GM21515 (cell line): ENCODE measurements around the gene SPON1.
"Not testable (repeated sequence)": the region's sequence is repeated elsewhere in the genome, so short reads cannot be mapped to it uniquely, and the experiment has no call there.

Experiments used
- ATAC-seq: cut with Tn5 transposase; IDR thresholded peaks from one replicate; pipeline ENCODE4 v1.9.1; 2021; ENCODE audit not compliant: unreplicated experiment

The SPON1 gene

DNA sequence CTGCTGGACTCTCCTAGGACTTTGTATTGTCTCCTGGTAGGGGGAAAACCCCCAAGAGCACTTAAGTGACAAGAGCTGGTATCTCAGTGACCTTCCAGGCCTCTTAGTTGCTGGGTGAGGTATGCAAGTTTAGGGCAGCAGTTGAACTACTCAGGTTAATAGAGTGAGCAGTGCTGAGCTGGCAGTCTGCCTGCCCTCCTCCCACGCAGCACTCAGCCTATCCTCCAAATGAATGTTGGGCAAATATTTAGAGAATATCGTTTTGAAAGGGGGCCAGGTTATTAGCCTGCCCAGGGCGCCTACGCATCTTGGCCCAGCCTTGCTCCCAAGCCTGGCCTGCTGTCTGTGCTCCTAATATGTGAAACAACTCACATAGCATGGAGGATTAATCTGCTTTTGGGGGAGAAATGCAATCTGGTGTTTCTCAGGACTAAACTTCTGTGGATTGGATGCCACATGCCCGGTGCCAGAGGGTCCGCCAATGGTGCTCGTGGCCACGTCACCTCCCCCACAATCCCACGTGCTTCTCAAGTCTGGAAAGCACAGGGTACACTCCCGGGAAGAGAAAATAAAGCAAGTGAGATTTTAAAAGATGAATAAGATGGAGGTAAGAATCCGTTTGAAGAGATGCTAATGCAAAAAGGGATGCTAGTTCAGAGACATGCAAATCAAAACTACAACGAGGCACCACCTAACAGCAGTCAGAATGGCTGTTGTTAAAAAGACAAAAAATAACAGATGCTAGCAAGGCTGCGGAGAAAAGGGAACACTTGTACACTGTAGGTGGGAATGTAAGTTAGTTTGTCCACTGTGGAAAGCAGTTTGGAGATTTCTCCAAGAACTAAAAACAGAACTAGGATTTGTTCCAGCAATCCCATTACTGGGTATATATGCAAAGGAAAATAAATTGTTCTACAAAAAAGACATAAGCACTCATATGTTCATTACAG lies 67.7 kb downstream of the SPON1 start:
- no peak for ATAC-seq

DNA sequence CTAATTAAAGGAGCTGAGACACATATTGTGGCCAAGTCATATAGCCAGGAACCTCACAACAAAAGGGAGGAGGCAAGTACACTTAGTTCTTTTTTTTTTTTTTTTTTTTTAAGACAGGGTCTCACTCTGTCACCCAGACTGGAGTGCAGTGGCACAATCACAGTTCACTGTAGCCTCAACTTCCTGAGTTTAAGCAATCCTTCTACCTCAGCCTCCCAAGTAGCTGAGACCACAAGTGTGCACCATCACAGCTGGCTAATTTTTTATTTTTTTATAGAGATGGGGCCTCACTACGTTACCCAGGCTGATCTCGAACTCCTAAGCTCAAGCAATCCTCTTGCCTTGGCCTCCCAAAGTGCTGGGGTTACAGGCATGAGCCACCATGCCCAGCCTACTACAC lies 73.0 kb downstream of the SPON1 start:
- ATAC-seq, result not testable (repeated sequence)

DNA sequence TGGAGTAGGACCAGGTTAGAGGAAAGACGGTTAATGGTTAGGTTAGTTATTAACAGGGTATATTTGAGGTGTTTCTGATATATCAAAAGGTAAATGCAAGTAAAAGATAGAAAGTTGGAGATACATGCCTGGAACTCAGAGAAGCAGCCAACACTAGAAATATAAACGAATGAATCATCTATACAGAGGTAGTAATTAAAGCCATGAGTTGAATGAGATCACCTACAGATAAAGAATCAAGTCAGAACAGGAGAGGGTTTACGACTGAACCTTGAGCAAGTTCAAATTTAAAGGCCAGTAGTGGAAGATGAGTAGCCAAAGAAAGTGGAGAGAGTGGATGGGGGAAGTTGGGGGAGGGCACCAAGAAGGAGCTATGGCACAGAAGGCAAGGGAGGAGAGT lies 73.9 kb downstream of the SPON1 start:
- no peak for ATAC-seq

DNA sequence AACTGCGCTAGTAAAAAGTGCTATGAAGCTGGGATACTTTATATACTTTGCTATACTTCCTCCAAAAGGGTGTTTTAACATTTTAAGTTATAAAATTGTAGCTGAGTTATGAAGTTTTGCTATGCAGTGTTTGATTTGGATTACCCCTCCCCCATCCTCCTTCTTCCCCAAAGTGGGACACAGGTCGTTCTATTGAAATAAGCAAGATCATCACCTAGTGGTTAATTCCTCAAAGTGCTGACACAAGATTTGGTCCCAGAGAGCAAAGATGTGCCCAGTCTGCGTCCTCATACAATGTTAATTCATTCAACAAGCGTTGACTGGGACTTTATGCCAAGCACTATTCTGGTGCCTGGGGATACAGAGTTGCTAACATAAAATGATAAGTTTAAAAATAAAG lies 78.5 kb downstream of the SPON1 start:
- ATAC-seq, result no peak

DNA sequence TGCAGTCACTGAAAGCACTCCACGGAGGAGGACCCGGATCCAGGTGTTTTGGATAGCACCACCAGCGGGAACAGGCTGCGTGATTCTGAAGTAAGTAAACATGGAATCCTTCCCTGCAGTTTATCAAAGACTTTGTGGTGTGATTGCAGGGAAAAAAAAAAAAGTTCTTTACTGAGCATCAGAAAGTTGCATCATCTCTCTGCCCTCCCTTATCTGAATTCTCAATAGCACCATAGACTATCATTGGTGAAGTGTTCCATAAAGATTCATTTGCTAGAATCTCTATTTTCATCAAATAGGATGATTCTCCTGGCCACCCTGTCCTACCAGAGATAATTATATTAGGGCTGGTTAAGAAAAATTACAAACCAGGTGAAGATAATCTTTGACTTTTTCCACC lies 79.0 kb downstream of the SPON1 start:
- ATAC-seq, result no peak

DNA sequence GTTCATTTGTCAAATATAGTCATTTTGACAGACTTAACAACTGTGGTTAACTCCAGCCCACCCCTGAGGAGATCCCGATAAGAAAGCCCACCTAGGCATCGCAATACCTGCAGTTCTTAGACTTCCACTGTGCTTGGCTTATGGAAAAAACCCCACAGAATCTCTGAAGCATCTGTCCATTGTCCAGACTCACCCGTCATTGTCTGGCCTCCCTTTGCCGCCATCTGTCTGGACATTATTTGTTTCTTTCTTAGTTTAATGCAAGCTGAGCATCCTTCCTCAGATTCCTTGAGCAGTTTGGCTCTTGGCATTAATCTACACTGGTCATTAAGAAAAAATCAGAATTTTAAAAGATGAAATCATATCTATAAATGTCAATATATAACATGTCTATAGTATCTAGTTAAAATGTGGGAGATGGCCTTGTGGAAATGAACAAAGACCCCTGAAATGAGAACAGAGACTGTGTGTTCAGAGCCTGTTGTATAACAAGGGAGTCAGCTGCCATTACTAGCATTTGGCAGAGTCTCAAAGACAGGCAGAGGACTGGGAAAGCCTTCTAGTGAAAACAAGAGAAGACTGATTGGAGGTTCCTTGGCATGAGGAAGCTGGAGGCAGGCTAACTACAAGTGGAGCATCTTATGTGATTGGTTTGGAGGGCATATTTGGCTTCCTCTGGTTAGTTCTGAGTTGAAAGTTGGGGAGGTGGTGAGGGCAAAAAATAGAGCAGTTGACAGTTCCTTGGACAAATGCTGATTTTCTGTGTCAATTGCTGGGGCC lies 80.4 kb downstream of the SPON1 start:
- ATAC-seq, result no peak

DNA sequence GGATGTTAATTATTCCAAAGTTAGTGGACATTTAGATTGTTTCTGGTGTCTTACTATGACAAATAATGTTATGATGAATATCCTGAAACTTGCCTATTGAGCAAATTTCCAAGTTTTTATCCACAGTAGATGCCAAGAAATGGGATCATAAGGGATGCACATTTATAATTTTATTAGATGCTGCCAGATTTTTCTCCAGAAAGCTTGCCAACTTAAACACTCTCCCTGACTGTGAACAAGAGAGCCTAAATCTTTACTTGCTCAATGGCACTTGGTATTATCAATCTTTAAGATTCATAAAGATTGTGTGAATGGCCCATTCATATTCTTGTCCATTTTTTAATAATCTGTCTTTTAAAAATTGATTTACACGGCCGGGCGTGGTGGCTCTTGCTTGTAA lies 82.4 kb downstream of the SPON1 start:
- no peak for ATAC-seq

DNA sequence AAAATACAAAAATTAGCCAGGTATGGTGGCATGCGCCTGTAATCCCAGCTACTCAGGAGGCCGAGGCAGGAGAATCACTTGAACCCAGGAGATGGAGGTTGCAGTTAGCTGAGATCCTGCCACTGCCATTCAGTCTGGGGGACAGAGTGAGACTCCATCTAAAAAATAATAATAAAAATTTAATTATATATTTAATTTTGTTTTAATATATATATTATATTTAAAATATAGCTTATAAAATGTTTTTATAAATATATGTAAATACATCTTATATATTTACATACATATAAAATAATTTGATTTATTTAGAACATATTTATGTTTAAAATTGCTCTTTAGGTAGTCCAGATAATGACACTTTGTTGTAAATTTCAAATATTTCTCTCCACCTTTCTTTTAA lies 82.9 kb downstream of the SPON1 start:
- ATAC-seq, result no peak

DNA sequence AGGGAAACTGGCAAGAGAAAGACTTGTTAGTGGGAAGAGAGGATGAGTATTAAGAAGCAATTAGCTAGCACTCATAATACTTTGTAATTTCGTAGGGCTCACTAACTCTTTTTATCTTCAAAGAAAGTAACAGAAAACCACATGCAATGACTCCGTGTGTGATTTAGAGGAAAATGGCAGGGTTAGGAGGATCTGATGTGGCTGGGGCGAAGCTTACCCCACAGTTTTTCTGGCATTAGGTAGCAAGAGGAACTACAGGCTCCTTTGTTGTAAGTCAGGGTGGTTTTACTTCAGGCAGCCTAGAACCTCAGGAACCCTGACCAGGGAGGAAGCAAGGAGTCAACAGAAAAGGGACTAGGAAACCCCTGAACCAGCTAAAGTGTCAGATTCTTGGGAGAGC lies 89.7 kb downstream of the SPON1 start:
- no peak for ATAC-seq

DNA sequence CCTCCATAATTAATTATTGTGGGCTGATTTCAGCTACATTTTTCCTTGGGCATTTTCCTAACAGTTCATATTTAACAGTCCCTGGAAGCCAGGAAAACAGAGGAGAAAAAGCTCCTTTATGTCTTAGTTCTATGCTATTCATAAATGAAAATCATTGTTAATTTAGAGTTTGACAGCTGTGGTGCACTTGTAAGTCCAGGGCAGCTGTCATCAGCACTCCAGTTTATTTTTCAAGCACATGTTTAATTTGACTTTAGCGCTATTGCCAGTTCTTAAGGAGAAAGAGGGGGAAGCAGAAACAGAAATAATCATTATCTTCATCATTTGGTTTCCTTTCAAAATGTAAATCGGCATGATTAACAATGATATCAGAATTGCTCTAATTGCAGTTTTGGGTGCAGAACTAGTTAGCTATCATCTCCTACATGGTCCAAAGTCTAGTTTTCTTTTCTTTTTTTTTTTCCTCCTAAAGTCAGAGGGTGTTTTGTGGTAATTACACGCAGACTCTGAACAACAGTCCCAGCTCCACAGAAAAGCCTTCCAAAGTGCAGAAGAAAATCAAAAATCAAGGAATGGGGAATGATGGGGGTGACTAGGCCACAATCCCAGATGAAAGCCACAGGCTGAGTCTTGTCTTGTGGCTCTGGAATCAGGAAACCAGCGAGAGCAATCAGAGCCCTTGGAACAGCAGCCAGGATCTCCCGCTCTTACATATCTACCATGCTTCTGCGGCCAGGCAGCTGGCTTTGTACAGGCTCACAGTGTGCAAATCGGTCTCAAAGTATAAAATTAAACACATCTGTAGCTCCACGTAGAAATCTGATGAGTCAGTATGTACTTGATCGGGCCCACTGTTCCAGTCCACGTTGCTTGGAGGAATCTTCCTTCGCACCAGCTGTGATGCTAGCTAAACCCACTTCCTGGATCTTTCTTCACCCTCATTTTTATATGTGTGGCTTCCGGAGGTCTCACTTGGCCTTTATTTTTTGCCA lies 91.9 kb downstream of the SPON1 start:
- no peak for ATAC-seq

DNA sequence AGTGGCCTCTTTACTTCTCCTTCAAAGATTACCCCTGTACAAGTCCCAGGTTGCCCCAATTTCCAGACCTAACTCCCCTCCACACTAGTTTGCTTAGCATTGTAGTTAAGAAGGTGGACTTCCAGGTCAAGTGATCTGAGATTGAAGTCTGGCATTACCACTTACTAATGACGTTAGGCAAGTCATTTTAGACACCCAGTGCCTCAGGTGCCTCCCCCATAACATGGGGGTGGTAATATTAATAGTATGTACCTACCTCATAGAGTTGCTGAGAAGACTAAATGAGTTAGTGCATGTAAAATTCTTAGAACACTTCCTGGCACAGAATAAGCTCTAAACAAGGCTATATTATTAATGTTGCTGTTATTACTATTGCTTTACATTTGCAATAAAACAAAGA lies 93.4 kb downstream of the SPON1 start:
- no peak for ATAC-seq

DNA sequence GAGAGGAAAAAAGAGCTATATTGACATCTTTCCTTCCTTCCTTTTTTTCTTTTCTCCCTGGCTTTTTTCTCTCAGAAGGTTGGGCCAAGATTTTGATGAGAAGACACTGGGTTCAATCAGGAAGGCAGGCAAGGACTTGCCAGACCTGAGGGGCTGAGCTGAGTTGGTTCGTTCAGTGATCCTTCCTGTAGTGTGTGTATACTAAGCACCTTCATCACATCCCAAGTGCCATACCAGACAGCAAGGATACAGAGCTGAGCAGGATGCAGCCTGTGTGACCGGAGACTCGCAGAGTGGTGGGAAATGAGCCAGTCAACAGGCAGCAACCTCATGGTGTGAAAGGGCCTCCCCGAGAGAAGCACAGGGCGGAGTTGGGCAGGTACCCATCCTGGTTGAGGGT lies 95.5 kb downstream of the SPON1 start:
- ATAC-seq, result no peak

DNA sequence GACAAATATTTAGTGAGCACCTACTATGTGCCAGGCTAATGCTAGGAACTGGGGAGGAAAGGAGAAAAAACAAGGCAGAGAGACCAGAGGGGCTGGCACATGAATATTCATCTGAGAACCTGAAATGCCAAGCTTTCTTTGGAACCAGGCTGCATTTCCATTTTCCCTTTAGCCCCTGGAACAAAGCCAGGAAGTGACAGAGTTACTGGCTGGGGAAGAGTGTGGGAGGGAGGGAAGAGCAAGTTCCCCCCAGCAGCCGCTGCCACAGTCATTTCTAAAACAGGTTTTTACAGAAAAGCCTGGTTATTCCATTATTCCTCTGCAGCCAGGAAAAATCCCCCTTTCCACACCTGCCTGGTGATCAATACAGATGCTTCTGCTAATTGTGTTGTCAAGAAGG lies 97.0 kb downstream of the SPON1 start:
- no peak for ATAC-seq

DNA sequence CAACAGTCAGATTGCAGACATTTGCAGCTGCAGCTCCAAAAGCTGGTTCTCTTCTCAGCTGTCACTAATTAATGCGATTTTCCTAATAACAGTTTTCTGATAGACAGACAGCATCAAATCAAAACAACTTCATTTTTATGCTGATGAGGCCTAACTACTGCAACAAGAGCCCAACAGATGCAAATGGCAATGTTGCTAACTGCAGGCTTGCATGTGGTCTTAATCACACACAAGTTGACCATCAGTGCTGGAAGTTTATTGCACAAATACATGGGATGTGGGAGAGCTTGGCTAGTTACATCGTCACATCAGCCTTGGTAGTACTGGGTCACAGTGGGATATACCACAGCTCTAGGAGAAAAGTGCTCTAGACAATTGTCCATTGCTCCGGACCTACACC lies 99.2 kb downstream of the SPON1 start:
- no peak for ATAC-seq

DNA sequence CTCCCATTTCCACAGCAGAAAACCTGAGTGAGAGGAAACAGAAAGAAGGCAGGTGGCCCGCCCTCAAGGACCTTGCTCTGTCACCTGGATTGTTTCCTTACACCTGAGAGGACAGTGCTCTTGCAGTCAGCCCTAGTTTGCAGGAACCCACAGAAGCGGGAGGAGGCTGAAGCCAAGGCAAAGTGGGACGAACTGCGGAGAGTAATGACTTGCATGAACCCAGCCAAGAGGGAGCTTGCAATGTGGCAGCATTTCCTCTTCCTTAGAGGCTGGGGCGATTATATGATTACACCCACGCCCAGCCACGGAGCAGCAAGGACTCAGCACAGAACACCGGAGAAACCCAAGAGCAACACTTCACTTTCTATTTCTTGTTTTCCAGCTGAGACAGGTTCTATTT lies 102.6 kb downstream of the SPON1 start:
- no peak for ATAC-seq

DNA sequence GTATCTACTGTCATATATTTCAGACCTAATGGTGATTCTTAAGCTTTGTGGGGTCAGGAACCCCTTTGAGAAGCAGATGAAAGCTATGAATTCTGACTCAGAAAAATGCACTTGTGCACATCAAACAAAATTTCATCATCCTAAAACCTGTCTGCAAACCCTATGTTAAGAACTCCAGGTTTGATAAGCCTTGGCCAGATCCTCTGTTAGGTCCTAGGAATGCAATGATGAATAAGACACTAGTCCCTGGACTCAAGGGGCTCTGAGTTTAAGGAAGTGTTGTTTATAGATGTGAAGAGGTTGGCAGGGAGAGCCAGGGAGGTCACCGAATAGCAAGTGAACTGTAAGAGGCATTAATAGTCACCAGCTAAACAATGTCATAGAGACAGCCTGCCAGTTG lies 103.2 kb downstream of the SPON1 start:
- ATAC-seq, result no peak

DNA sequence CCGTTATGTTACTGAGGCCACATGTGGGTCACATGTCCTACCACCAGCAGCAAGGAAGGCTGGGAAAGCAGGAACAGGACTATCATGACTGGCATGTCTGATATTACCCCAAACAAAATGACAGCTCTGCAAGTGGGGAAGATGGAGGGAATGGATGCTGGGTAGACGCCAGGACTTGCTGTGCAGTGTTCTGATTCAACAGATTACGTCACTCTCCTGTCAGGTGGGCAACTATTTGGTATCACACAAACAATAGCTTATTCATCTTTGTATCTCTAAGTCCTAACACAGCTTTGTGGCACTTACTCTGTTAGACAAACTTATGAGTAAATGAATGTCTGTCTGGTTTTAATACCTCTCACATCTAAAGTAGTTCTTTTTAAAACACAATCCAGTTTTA lies 105.2 kb downstream of the SPON1 start:
- no peak for ATAC-seq

DNA sequence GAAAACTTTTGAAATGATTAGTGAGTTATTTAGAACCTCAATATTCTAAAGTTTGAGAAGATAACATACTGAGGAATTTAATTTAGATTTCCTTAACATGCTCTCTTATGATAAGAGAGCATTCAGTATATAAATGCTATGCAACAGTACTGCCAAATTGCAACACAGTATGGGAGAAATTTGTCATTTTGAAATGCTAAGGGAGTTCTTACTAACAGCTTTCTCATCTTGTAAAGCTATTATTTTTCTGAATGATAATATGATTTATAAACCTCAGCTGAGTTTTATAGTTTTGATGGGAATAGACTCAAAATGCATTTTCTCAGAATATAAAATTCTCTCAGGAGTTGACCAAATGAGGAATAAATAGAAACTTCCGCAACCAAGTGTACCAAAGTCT lies 108.4 kb downstream of the SPON1 start:
- ATAC-seq, result no peak

DNA sequence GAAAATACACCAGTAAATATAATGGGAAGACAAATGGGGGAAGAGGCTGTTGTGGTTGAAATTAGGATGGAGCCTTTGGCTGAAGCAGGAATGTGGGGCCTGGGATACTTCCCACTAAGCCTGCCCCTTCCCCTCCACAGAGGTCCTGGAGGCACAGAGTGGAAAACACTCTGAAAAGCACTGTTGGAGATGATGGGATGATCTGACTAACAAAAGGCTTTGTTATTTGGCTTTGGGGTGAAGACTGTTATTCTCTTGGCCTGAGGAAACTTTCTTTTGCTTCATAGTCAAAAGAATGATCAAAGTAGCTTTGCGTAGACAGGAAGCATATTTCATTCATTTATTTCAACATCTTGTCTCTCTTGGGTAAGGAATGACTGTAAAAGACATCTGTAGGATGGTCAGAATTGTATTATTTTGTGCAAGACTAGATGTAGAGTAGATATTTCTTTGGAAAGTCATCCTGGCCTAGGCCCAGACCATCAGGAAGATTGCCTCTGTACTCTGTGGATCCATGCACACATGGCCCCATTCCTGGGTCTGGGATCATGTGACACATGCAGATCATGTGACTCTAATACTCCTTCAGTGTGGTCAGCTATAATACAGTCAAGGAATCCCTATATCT lies 111.4 kb downstream of the SPON1 start:
- ATAC-seq, result no peak
